Fibroblast of skin of back (primary cell): ENCODE measurements around the gene P3H2.
A peak's percentile ranks its signal among the peaks of the same experiment; 100 is the strongest.

Experiments
- DNase-seq: peaks from one replicate; pipeline ENCODE4 v3.0.0-alpha.2; 2013

P3H2 gene

GRCh38 chr3:190016966-190017365, 103.7 kb downstream of the P3H2 start:
- no peak for DNase-seq

GRCh38 chr3:190014940-190015339, 105.8 kb downstream of the P3H2 start:
- DNase-seq, result no peak

GRCh38 chr3:190013943-190014924, 106.5 kb downstream of the P3H2 start:
- no peak for DNase-seq

GRCh38 chr3:190012784-190013183, 107.9 kb downstream of the P3H2 start:
- DNase-seq, result no peak

- peak; percentile 58 for DNase-seq
These were observed 108.3 kb downstream of the P3H2 start for GRCh38 chr3:190012314-190012782.

- DNase-seq, result no peak
These were observed 110.2 kb downstream of the P3H2 start for GRCh38 chr3:190010486-190010885.

- DNase-seq, result no peak
These were observed 111.1 kb downstream of the P3H2 start for GRCh38 chr3:190009614-190010013.

GRCh38 chr3:190008432-190008831, 112.3 kb downstream of the P3H2 start:
- DNase-seq, result peak; percentile 45

- DNase-seq, result no peak
These were observed 115.2 kb downstream of the P3H2 start for GRCh38 chr3:190005343-190006113.

- DNase-seq, result no peak
These were observed 116.0 kb downstream of the P3H2 start for GRCh38 chr3:190004656-190005055.

- peak; percentile 92 for DNase-seq
These were observed 117.0 kb downstream of the P3H2 start for GRCh38 chr3:190003681-190004123.

- no peak for DNase-seq
These were observed 117.6 kb downstream of the P3H2 start for GRCh38 chr3:190003068-190003467.

- peak; percentile 66 for DNase-seq
These were observed 119.3 kb downstream of the P3H2 start for GRCh38 chr3:190001426-190001825.

- no peak for DNase-seq
These were observed 119.9 kb downstream of the P3H2 start for GRCh38 chr3:190000861-190001196.

GRCh38 chr3:190000187-190000860, 120.4 kb downstream of the P3H2 start:
- no peak for DNase-seq

GRCh38 chr3:189999718-190000117, 121.0 kb downstream of the P3H2 start:
- peak; percentile 61 for DNase-seq

GRCh38 chr3:189995129-189995528, 125.6 kb downstream of the P3H2 start:
- peak; percentile 73 for DNase-seq

GRCh38 chr3:189990826-189991225, 129.9 kb downstream of the P3H2 start:
- no peak for DNase-seq

- DNase-seq, result no peak
These were observed 131.8 kb downstream of the P3H2 start for GRCh38 chr3:189988854-189989253.

GRCh38 chr3:189988322-189988721, 132.4 kb downstream of the P3H2 start:
- DNase-seq, result no peak

GRCh38 chr3:189985948-189986347, 134.7 kb downstream of the P3H2 start:
- DNase-seq, result peak; percentile 69

GRCh38 chr3:189983612-189984011, 137.1 kb downstream of the P3H2 start:
- no peak for DNase-seq
